PC-9 (cell line): Measurements from ENCODE around the gene STRADA. TPM values are rescaled to one million over a fixed set of nuclear protein-coding genes. Genes with fewer than 3 reads are reported as not detected.

Experiments used
- BruUV-seq: library from RNA; stranded (reverse); fragments of 400-500 nt; replicated peaks from 2 replicates; lab custom pipeline; 2021; lab: Mats Ljungman, UMichigan
- CTCF ChIA-PET: fragments of 300-600 bp; sonication (Branson Sonifier 250); formaldehyde crosslinking; loops from one replicate; lab custom pipeline; 2022; ENCODE audit warnings: antibody characterized with exemption; lab: Charles Lee
- POLR2A ChIA-PET: fragments of 300-600 bp; sonication (Branson Sonifier 250); formaldehyde crosslinking; loops from one replicate; lab custom pipeline; 2022; ENCODE audit warnings: antibody characterized with exemption; ENCODE audit not compliant: unreplicated experiment; lab: Charles Lee
- DNase-seq, 2 experiments: peaks; one replicate each; pipeline versions ENCODE4 v3.0.0 to v3.0.0-alpha.2; 2015 to 2022; ENCODE audit warnings: mixed read lengths in 1 of 2
- H2AFZ ChIP-seq: fragments of 200-600 bp; sonication (generic); 2 replicates; pipeline ENCODE4 v1.8.1; 2017; ENCODE audit warnings: antibody characterized with exemption
- H3F3A ChIP-seq: fragments of 200-600 bp; sonication (generic); 2 replicates; pipeline ENCODE4 v1.8.1; 2017; ENCODE audit warnings: antibody characterized with exemption, mild to moderate bottlenecking, low read depth; ENCODE audit not compliant: insufficient read depth
- H3K27ac ChIP-seq: fragments of 200-600 bp; sonication (generic); 2 replicates; pipeline ENCODE4 v1.6.1; 2016; ENCODE audit warnings: mixed run types
- H3K27me3 ChIP-seq: fragments of 200-600 bp; sonication (generic); 2 replicates; pipeline ENCODE4 v1.6.1; 2016; ENCODE audit warnings: low read depth, mixed run types; ENCODE audit not compliant: insufficient read depth
- H3K36me3 ChIP-seq: fragments of 200-600 bp; sonication (generic); 2 replicates; pipeline ENCODE4 v1.6.1; 2016; ENCODE audit warnings: low read depth, mixed run types
- H3K4me1 ChIP-seq: fragments of 200-600 bp; sonication (generic); replicated peaks from 2 replicates; pipeline ENCODE4 v1.6.1; 2016; ENCODE audit warnings: mixed run types; ENCODE audit not compliant: insufficient read depth
- H3K4me2 ChIP-seq: fragments of 200-600 bp; sonication (generic); 2 replicates; pipeline ENCODE4 v1.6.1; 2017; ENCODE audit warnings: mixed run types
- H3K4me3 ChIP-seq: fragments of 200-600 bp; sonication (generic); 2 replicates; pipeline ENCODE4 v1.6.1; 2016; ENCODE audit warnings: mixed run types
- H3K79me2 ChIP-seq: fragments of 200-600 bp; sonication (generic); 2 replicates; pipeline ENCODE4 v1.6.1; 2017; ENCODE audit warnings: low read depth, mixed run types
- H3K9me2 ChIP-seq: fragments of 200-600 bp; sonication (generic); 2 replicates; pipeline ENCODE4 v1.8.1; 2017; ENCODE audit warnings: mild to moderate bottlenecking; ENCODE audit not compliant: insufficient read depth
- H3K9me3 ChIP-seq: fragments of 200-600 bp; sonication (generic); 2 replicates; pipeline ENCODE4 v1.8.1; 2016; ENCODE audit warnings: low read depth; ENCODE audit not compliant: insufficient read depth
- H4K20me1 ChIP-seq: fragments of 200-600 bp; sonication (generic); 2 replicates; pipeline ENCODE4 v1.8.1; 2017; ENCODE audit not compliant: insufficient read depth
- CTCF ChIP-seq: fragments of 200-600 bp; sonication (generic); conservative IDR thresholded peaks from 2 replicates; pipeline ENCODE4 v1.6.1; 2017; ENCODE audit warnings: mixed run types, antibody characterized with exemption, mild to moderate bottlenecking, moderate library complexity
- EZH2 ChIP-seq: fragments of 200-600 bp; sonication (generic); IDR thresholded peaks from 2 replicates; pipeline ENCODE4 v1.8.0; 2017; ENCODE audit warnings: antibody characterized with exemption, low read depth
- intact Hi-C: fragments of 100-400 bp; cut with micrococcal nuclease; formaldehyde crosslinking; loops from one replicate; pipeline ENCODE4 v1.10.0; 2022; ENCODE audit not compliant: unreplicated experiment
- total RNA-seq: library from RNA; stranded (reverse); gene quantifications from 2 replicates; pipeline ENCODE4 v1.2.3, GENCODE V29; 2021

STRADA gene
- total RNA-seq, 1 experiment from 2014 or later, result 28.8 TPM

GRCh38 chr17:63705657-63706056 is 35.9 kb downstream of the STRADA start:
- intact Hi-C loops, result no loop called here
- no peaks in the 10 kb centered on the region for H4K20me1 ChIP-seq
- no peak for TF ChIP-seq EZH2
- TF ChIP-seq CTCF, result no peak
- H3K4me1 ChIP-seq, result no peaks in the 10 kb centered on the region
- no peak overlapping the region for H3K4me2 ChIP-seq
- no peaks in the 10 kb centered on the region for H3K27me3 ChIP-seq
- H2AFZ ChIP-seq, result no peak overlapping the region
- ChIA-PET CTCF (interaction anchor here (0.5 kb wide), 1 partner anchor 50 kb away, joined by 3 read pairs; no protein-coding TSS in a partner anchor), POLR2A (no interaction called here)
- DNase-seq, result no peak
- H3K9me2 ChIP-seq, result no peaks in the 10 kb centered on the region
- no peaks in the 10 kb centered on the region for H3K79me2 ChIP-seq
- H3K27ac ChIP-seq, result no peak overlapping the region
- H3F3A ChIP-seq, result peaks cover 15% of the 10 kb centered on the region
- BruUV-seq, result no TSS peak
- no peak overlapping the region for H3K4me3 ChIP-seq
- no peaks in the 10 kb centered on the region for H3K36me3 ChIP-seq
- H3K9me3 ChIP-seq, result no peaks in the 10 kb centered on the region

- intact Hi-C loops, result no loop called here
- H3K9me3 ChIP-seq, result no peaks in the 10 kb centered on the region
- H3K27ac ChIP-seq, result no peak overlapping the region
- H3K9me2 ChIP-seq, result no peaks in the 10 kb centered on the region
- H3K27me3 ChIP-seq, result no peaks in the 10 kb centered on the region
- no peaks in the 10 kb centered on the region for H4K20me1 ChIP-seq
- no peak overlapping the region for H2AFZ ChIP-seq
- no peak for DNase-seq
- ChIA-PET CTCF (no interaction called here), POLR2A (no interaction called here)
- no peaks in the 10 kb centered on the region for H3K4me1 ChIP-seq
- H3K4me2 ChIP-seq, result no peak overlapping the region
- no peak overlapping the region for H3K4me3 ChIP-seq
- no peaks in the 10 kb centered on the region for H3K79me2 ChIP-seq
- no TSS peak for BruUV-seq
- TF ChIP-seq EZH2, result no peak
- TF ChIP-seq CTCF, result no peak
- peaks cover 15% of the 10 kb centered on the region for H3F3A ChIP-seq
- no peaks in the 10 kb centered on the region for H3K36me3 ChIP-seq
These were observed 36.8 kb downstream of the STRADA start for GRCh38 chr17:63704836-63705235.

DNA sequence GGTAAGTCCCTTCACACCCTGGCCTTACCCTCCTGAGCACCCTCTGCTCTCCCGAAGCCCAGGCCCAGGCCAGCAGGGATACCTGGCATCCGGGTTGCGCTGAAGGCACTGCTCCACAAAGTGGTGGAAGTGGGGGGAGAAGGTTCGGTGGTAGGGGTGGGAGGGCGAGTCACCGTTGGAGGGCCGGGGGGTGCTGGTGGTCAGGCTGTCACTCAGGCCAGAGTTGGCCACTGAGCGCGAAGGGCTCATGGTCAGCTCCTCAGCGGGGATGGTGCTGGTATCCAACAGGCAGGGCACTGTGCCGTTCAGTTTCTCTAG is 37.4 kb downstream of the STRADA start:
- Histone ChIP-seq H3K36me3 (no peaks in the 10 kb centered on the region), H3K4me1 (no peaks in the 10 kb centered on the region), H2AFZ (no peak overlapping the region), H3F3A (peaks cover 15% of the 10 kb centered on the region), H3K27ac (no peak overlapping the region), H4K20me1 (no peaks in the 10 kb centered on the region), H3K9me2 (no peaks in the 10 kb centered on the region), H3K9me3 (no peaks in the 10 kb centered on the region), H3K27me3 (no peaks in the 10 kb centered on the region), H3K4me3 (no peak overlapping the region), H3K79me2 (no peaks in the 10 kb centered on the region), H3K4me2 (no peak overlapping the region)
- TF ChIP-seq EZH2 (no peak), CTCF (no peak)
- no peak for DNase-seq
- ChIA-PET POLR2A (no interaction called here), CTCF (no interaction called here)
- intact Hi-C loops, result no loop called here
- BruUV-seq, result no TSS peak
